ENCODE results near the gene DNASE2. TPM values are rescaled to one million over a fixed set of nuclear protein-coding genes. Genes with fewer than 3 reads are reported as not detected.

DNASE2 gene
- polyA plus RNA-seq, 3 donors, result 38.8 to 91.6 (median 44.8) TPM

GRCh38 chr19:12843999-12844732 is 37.1 kb downstream of the DNASE2 start:
- Mint-ChIP-seq H3K36me3 (peaks cover 2 to 5% of the 10 kb centered on the region in 2 donors), H3K27ac (peak overlapping the region in 1 of 7 donors; percentile 21), H3K9me3 (peaks cover 3 to 18% (median 14%) of the 10 kb centered on the region in 7 donors), H3K27me3 (ENCODE audit: low read depth in 3 of 3) (peaks cover 48 to 72% (median 55%) of the 10 kb centered on the region in 3 donors), H3K4me3 (no peak overlapping the region), H3K4me1 (peaks cover 23% of the 10 kb centered on the region)
- no peak overlapping the region for H3K4me3 ChIP-seq (replicated peaks in 1 of 3; ENCODE audit: low read depth in 2 of 3, low read length in 3 of 3)
- no peak overlapping the region for H3K27ac ChIP-seq (ENCODE audit: low read depth in 1 of 2, low read length in 2 of 2)
- peaks cover 24 to 54% of the 10 kb centered on the region in 2 donors for H3K27me3 ChIP-seq (ENCODE audit: control insufficient read depth in 2 of 2, insufficient read depth in 2 of 2, low read length in 2 of 2)
- 86% methylated on average over 3 of the region's 3 CpGs for WGBS (ENCODE audit: insufficient coverage)
- H2AFZ ChIP-seq (ENCODE audit: insufficient read depth, low read depth, low read length, poor library complexity, severe bottlenecking), result no peak overlapping the region
- TF ChIP-seq, protein P1, sequence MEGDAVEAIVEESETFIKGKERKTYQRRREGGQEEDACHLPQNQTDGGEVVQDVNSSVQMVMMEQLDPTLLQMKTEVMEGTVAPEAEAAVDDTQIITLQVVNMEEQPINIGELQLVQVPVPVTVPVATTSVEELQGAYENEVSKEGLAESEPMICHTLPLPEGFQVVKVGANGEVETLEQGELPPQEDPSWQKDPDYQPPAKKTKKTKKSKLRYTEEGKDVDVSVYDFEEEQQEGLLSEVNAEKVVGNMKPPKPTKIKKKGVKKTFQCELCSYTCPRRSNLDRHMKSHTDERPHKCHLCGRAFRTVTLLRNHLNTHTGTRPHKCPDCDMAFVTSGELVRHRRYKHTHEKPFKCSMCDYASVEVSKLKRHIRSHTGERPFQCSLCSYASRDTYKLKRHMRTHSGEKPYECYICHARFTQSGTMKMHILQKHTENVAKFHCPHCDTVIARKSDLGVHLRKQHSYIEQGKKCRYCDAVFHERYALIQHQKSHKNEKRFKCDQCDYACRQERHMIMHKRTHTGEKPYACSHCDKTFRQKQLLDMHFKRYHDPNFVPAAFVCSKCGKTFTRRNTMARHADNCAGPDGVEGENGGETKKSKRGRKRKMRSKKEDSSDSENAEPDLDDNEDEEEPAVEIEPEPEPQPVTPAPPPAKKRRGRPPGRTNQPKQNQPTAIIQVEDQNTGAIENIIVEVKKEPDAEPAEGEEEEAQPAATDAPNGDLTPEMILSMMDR (IDR thresholded peaks at IDR 0.05), result no peak
- no peak for DNase-seq
- no peak overlapping the region for H3K9ac ChIP-seq (ENCODE audit: insufficient read depth, low read length, poor library complexity, severe bottlenecking)
- intact Hi-C loops (cut with micrococcal nuclease), result loop anchor here in 1 of 2 donors (5.0 kb wide), 1 partner anchor 37 kb away; the partner anchor contains the start of gene RNASEH2A
- no peaks in the 10 kb centered on the region for H4K20me1 ChIP-seq (ENCODE audit: insufficient read depth, low read length)
- H3K4me1 ChIP-seq (ENCODE audit: control insufficient read depth in 1 of 2, insufficient read depth in 2 of 2, low read length in 2 of 2), result peaks cover 19 to 23% of the 10 kb centered on the region in 2 donors
- H3K79me2 ChIP-seq (ENCODE audit: insufficient read depth, low read length), result no peaks in the 10 kb centered on the region
- H3K36me3 ChIP-seq (replicated peaks in 1 of 2; ENCODE audit: control insufficient read depth in 1 of 2, insufficient read depth in 2 of 2, low read length in 2 of 2), result no peaks in the 10 kb centered on the region
- H3K9me3 ChIP-seq (replicated peaks in 1 of 2; ENCODE audit: control insufficient read depth in 1 of 2, insufficient read depth in 1 of 2, low read length in 2 of 2), result peaks cover 6 to 17% of the 10 kb centered on the region in 2 donors
- H3K4me2 ChIP-seq (replicated peaks; ENCODE audit: extremely low read depth, low read length, poor library complexity, severe bottlenecking), result no peak overlapping the region

- Mint-ChIP-seq H3K36me3 (peaks cover 2 to 5% of the 10 kb centered on the region in 2 donors), H3K27ac (no peak overlapping the region), H3K27me3 (ENCODE audit: low read depth in 3 of 3) (peaks cover 55 to 81% (median 61%) of the 10 kb centered on the region in 3 donors), H3K4me1 (peaks cover 29% of the 10 kb centered on the region), H3K4me3 (no peak overlapping the region), H3K9me3 (peaks cover 3 to 20% (median 16%) of the 10 kb centered on the region in 7 donors)
- H3K36me3 ChIP-seq (replicated peaks in 1 of 2; ENCODE audit: control insufficient read depth in 1 of 2, insufficient read depth in 2 of 2, low read length in 2 of 2), result no peaks in the 10 kb centered on the region
- H3K27ac ChIP-seq (ENCODE audit: low read depth in 1 of 2, low read length in 2 of 2), result no peak overlapping the region
- H2AFZ ChIP-seq (ENCODE audit: insufficient read depth, low read depth, low read length, poor library complexity, severe bottlenecking), result no peak overlapping the region
- WGBS (ENCODE audit: insufficient coverage), result 93% methylated on average over 10 of the region's 11 CpGs
- H3K4me1 ChIP-seq (ENCODE audit: control insufficient read depth in 1 of 2, insufficient read depth in 2 of 2, low read length in 2 of 2), result peaks cover 26 to 32% of the 10 kb centered on the region in 2 donors
- H3K9ac ChIP-seq (ENCODE audit: insufficient read depth, low read length, poor library complexity, severe bottlenecking), result no peak overlapping the region
- peaks cover 31 to 63% of the 10 kb centered on the region in 2 donors for H3K27me3 ChIP-seq (ENCODE audit: control insufficient read depth in 2 of 2, insufficient read depth in 2 of 2, low read length in 2 of 2)
- no peak overlapping the region for H3K4me3 ChIP-seq (replicated peaks in 1 of 3; ENCODE audit: low read depth in 2 of 3, low read length in 3 of 3)
- intact Hi-C loops (cut with micrococcal nuclease), result loop anchor here in 1 of 2 donors (5.0 kb wide), 1 partner anchor 36 kb away; the partner anchor contains the start of gene RNASEH2A
- H3K4me2 ChIP-seq (replicated peaks; ENCODE audit: extremely low read depth, low read length, poor library complexity, severe bottlenecking), result no peak overlapping the region
- no peaks in the 10 kb centered on the region for H4K20me1 ChIP-seq (ENCODE audit: insufficient read depth, low read length)
- TF ChIP-seq, protein P1 (IDR thresholded peaks at IDR 0.05), result no peak
- peaks cover 6 to 25% of the 10 kb centered on the region in 2 donors for H3K9me3 ChIP-seq (replicated peaks in 1 of 2; ENCODE audit: control insufficient read depth in 1 of 2, insufficient read depth in 1 of 2, low read length in 2 of 2)
- no peaks in the 10 kb centered on the region for H3K79me2 ChIP-seq (ENCODE audit: insufficient read depth, low read length)
- no peak for DNase-seq
These were observed 37.9 kb downstream of the DNASE2 start for GRCh38 chr19:12843328-12843727.
